Measurements from ENCODE around the gene SNCB.

The SNCB gene

DNA sequence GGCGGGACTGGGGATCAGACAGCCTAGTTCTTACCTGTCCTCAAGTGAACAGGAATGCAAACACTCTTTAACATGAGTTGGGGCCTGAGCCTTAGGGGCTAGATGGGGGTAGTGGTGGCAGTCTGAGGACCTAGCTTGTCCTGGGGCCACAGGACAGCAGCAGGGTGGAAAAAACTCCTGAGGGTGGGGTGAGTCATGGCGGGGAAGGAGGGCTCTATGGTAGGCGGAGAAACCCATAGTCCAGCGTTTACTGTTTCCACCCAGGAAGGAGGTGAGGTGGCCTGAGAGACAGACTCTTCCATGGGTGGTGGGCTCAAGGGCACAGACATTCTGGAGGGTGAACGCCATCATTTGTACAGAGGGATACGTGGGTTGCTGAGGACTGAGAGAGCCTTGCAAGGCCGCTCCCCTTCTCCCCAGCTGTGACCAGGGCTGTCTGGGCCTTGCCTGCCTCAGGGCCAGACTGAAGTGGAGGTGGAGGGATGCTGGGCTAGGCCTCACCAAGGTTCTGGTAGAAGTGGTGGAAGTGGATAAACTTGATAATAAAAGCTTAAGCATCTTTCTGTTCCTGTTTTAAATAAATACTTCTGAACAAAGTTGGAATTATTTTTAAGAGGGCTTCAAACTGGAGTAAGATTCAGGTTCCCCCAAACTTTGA is 15.8 kb upstream of the SNCB start:
- in situ Hi-C loops (cut with MboI; ENCODE audit: low sequenced_read_pairs), result no loop called here

DNA sequence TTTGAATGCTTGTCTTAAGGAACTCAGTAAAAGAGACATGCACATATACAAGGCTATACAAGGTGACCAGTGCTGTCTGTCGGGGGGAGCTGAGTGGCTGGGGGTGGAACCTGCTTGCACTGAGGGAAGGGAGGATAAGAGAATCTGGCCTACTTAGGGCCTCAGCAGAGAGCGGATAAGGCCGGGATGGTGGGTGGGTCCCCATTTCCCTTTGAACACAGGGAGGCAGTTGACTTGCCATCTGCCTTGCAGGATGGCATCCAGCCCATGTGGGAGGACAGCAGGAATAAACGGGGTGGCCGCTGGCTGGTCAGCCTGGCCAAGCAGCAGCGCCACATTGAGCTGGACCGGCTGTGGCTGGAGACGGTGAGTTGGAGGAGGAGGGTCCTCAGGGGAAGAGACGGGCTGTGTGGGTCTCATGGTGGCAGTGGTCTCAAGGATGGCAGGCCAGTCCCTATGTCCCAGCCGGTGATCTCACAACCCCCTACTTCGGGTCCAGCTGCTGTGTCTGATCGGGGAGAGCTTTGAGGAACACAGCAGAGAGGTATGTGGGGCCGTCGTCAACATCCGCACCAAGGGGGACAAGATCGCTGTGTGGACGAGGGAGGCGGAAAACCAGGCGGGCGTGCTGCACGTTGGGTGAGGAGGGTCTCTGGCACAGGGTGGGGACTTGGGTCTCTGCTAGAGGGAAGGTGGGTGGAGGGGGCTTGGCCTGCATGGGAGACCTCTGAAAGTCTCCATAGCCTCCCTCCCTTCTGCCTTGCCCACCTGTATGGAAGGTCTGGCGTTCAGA is 14.7 kb upstream of the SNCB start:
- in situ Hi-C loops (cut with MboI; ENCODE audit: low sequenced_read_pairs), result no loop called here

- in situ Hi-C loops (cut with MboI; ENCODE audit: low sequenced_read_pairs), result no loop called here
Observed at GRCh38 chr5:176644294-176644693, 14.0 kb upstream of the SNCB start.

DNA sequence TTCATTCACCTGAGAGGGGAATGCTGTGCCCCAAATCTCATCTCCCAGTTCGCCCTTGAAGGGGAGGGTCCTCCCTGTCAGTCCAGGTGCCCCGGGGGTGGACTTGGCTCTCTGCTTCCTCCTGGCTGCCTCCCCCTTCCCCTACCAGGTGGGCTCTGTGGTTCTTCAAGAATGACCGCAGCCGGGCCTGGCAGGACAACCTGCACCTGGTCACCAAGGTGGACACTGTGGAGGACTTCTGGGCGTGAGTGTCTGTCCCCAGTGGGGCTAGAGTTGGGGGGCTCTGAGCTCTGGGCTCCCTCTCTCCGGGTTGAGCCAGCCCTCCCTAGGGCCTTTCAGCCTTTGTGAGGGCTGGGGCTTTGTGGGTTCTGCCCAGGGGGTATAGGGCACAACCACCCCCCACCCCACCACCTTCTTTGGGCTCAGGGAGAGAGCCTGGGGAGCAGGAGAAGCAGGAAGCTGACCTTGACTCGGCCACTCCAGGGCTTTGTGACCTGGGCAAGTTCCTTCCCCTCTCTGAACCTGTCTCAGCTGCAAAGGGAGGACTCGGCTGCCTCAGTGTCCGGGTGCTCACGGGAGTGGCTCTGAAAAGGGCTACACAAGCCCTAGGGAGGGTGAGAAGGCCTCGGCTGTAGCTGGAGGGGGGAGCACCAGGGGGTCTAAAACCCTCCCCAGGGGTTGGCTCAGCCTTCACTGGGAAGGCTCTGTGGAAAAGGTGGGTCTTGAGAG is 13.3 kb upstream of the SNCB start:
- in situ Hi-C loops (cut with MboI; ENCODE audit: low sequenced_read_pairs), result no loop called here

GRCh38 chr5:176642675-176643490 is 12.5 kb upstream of the SNCB start:
- in situ Hi-C loops (cut with MboI; ENCODE audit: low sequenced_read_pairs), result no loop called here

GRCh38 chr5:176640616-176641015 is 10.3 kb upstream of the SNCB start:
- in situ Hi-C loops (cut with MboI; ENCODE audit: low sequenced_read_pairs), result no loop called here

GRCh38 chr5:176639981-176640380 is 9.6 kb upstream of the SNCB start:
- in situ Hi-C loops (cut with MboI; ENCODE audit: low sequenced_read_pairs), result no loop called here

GRCh38 chr5:176639208-176639607 is 8.9 kb upstream of the SNCB start:
- in situ Hi-C loops (cut with MboI; ENCODE audit: low sequenced_read_pairs), result no loop called here

GRCh38 chr5:176638437-176638836 is 8.1 kb upstream of the SNCB start:
- in situ Hi-C loops (cut with MboI; ENCODE audit: low sequenced_read_pairs), result no loop called here

- in situ Hi-C loops (cut with MboI; ENCODE audit: low sequenced_read_pairs), result no loop called here
Observed at GRCh38 chr5:176637556-176637955, 7.2 kb upstream of the SNCB start.

- in situ Hi-C loops (cut with MboI; ENCODE audit: low sequenced_read_pairs), result no loop called here
Observed at GRCh38 chr5:176636426-176636825, 6.1 kb upstream of the SNCB start.

DNA sequence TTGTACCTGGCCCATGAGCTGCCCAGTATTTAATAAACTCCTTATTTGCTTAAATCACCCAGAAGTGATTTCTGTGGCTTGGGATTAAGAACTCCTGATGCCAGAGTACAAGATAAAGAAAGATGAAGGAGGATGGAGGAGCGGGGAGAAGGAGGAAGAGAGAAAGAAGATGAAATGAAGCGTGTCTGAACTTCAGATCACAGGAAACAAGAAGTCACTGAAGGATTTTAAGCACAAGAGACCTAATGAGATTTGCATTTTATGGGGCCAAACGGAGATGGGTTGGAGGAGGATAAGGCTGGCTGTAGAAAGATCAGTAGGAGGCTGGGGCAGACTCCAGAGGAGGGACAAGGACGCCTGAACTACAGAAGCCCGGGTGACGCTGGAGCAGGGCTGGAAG is 3.3 kb upstream of the SNCB start:
- in situ Hi-C loops (cut with MboI; ENCODE audit: low sequenced_read_pairs), result no loop called here

- in situ Hi-C loops (cut with MboI; ENCODE audit: low sequenced_read_pairs), result no loop called here
Observed at GRCh38 chr5:176632745-176633144, 2.4 kb upstream of the SNCB start.

DNA sequence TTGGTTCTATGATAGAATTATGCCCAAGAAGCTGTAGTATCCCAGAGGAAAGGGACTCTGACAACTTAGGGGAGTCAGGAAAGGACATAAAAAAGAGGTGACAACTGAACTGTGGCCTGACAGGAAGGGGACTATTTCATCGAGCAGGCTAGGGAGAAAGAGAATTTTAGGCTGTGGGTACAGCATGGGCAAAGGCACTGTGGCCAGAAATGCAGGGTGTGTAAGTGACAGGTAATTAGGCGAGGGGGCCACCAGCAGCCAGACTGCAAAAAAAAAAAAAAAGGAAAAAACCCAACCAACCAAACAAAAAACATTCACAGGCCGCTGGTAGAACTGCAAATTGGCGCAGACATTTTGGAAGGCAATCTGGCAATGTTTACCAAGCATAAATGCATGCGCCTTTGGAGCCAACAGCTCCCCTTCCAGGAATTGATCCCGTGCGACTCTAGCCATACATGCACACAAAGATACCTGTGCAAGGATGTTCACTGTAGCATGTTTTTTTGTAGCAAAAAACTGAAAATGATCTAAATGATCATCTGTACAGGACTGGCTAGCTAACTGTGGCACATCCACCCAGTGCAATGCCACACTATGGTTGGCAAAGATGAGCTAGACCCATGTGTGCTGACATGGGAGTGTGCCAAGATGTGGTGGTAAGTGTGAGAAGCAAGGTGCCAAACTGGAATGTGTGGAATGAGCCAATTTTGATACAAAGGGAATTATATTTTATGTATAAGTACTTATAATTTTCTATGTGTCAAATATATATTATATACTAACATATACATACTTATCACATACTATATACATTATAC is 1.3 kb upstream of the SNCB start:
- in situ Hi-C loops (cut with MboI; ENCODE audit: low sequenced_read_pairs), result no loop called here

GRCh38 chr5:176630681-176631222 is 418 bp upstream of the SNCB start:
- in situ Hi-C loops (cut with MboI; ENCODE audit: low sequenced_read_pairs), result no loop called here

GRCh38 chr5:176629317-176629852 is 949 bp downstream of the SNCB start:
- in situ Hi-C loops (cut with MboI; ENCODE audit: low sequenced_read_pairs), result no loop called here

GRCh38 chr5:176628406-176629228 is 1.7 kb downstream of the SNCB start:
- in situ Hi-C loops (cut with MboI; ENCODE audit: low sequenced_read_pairs), result no loop called here

DNA sequence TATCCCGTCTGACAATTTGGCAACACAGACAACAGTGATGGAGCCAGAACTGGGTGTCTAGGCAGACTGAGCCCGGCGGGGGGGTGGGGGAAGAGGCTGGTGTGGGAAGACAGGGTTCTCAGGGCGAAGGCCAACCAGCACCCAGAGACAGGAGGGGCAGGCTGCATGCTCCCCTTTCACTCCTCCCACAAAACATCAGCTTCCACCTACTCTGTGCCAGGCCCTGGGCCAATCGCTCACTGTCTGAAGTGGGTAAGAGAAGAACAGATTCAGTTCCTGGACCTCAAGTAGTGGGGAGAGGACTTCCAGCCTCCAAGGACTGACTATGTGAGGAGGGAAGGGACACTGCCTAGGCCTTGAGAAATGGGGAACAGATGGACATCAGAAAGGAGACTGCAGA is 2.8 kb downstream of the SNCB start:
- in situ Hi-C loops (cut with MboI; ENCODE audit: low sequenced_read_pairs), result no loop called here

DNA sequence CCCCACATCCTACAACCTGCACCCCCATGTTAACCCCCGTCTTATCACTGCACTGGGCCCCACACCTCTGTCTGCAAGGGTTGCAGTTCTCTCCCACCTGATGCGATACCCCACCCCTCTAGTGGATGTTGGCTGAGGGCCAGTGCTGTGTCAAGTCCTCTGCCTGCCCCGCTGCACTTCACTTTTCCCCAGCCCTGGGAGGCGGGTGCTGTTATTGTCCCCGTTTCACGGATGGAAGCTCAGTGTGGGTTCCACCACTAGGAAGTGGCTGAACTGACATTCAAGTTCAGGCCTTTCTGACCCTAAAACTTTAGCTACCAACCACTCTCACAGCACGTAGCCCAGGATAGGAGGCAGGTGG is 3.5 kb downstream of the SNCB start:
- in situ Hi-C loops (cut with MboI; ENCODE audit: low sequenced_read_pairs), result no loop called here
